GM12874 (cell line): ENCODE data around the gene AQP5.

Experiments used
- TF ChIP-seq, protein P1 (sequence below): IDR thresholded peaks from 2 replicates; pipeline ENCODE4 v1.5.1; 2011; ENCODE audit warnings: low read depth, mild to moderate bottlenecking, control low read depth, low read length, moderate library complexity; ENCODE audit not compliant: insufficient read depth

The AQP5 gene

DNA sequence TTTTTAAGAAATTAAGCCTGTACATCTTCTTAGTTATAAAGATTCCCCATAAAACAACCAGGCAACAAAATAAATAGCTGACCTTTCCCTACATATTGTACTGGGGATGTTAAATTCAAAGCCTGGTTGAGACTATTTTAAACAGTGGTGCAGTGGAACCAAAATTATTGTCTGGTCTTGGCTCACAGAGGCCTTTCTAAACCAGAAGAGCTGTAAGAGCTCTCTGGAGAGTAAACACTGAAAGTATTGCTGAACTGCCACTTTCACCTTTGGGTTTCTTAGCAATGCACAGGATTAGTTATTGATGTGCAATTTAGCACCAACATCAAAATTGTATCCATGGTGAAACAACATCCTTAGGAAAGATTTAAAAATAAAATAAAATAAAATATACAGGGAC lies 43.0 kb downstream of the AQP5 start:
- TF ChIP-seq, protein P1, sequence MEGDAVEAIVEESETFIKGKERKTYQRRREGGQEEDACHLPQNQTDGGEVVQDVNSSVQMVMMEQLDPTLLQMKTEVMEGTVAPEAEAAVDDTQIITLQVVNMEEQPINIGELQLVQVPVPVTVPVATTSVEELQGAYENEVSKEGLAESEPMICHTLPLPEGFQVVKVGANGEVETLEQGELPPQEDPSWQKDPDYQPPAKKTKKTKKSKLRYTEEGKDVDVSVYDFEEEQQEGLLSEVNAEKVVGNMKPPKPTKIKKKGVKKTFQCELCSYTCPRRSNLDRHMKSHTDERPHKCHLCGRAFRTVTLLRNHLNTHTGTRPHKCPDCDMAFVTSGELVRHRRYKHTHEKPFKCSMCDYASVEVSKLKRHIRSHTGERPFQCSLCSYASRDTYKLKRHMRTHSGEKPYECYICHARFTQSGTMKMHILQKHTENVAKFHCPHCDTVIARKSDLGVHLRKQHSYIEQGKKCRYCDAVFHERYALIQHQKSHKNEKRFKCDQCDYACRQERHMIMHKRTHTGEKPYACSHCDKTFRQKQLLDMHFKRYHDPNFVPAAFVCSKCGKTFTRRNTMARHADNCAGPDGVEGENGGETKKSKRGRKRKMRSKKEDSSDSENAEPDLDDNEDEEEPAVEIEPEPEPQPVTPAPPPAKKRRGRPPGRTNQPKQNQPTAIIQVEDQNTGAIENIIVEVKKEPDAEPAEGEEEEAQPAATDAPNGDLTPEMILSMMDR: no peak

DNA sequence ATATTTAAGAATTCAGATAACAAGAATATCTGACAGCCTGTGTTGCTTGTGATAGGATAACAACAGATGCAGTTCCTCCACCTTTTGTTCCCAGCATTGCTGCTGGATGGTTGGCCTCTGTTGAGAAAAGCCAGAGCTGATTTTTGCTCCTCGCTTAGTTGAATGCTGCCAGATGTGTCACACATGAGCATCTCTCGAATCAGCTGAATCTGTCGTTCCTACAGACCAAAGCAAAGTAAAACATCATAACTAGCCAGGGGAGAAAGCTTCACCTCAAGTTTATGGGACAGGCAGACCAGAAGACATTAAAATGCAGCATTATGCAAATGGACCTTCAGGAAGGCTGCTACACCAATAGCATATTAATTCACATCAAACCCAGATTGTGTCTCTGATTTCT lies 43.5 kb downstream of the AQP5 start:
- TF ChIP-seq, protein P1: no peak

DNA sequence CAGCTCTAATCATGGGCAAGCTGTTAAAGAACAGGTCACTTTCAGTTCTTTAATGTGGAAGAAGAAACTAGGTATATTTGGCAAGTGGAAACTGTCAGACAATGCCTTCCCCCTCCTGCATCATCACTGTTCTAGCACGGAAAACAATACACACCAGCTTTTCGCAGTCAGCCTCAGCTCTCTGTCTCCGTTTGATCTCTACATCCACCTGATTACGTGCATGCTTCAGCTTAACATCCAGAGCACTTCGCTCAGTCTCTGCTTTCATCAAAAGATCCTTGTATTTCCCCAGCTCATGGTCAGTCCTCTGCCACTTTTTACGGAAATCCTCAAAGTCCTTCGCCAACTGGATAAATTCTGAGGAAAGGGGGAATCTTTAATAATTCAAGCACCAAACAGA lies 44.6 kb downstream of the AQP5 start:
- TF ChIP-seq, protein P1: no peak

DNA sequence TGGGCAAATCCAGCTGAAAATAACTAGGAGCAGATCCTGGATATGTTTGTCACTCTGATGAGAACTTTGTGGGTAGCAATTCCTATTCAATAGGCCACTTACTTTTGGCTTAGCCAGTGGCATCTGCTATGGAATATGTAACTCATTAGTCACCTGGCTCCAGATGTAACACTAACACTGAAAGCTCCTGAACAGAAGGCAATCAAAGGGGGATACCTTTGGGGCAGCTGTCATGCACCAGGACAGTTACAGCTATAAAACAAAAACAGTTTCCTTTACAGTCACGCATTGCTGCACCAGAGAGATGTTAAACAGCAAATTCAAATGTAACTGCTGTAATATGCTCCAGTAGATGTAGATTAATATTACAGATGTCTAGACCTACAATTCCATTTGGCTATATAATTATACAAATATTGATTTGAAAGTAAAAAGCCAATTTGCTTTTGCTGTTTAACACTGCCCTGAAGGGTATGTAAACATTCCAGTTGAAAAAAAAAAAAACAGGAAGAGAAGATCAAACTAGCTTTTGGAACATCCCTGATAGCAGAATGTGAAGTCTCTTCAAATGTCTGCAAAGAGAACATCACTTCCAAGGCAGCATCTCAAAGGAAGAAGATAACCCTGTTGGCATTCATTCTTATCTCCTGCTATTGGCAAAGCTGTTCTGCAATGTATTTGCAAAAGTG lies 45.2 kb downstream of the AQP5 start:
- TF ChIP-seq, protein P1: no peak

DNA sequence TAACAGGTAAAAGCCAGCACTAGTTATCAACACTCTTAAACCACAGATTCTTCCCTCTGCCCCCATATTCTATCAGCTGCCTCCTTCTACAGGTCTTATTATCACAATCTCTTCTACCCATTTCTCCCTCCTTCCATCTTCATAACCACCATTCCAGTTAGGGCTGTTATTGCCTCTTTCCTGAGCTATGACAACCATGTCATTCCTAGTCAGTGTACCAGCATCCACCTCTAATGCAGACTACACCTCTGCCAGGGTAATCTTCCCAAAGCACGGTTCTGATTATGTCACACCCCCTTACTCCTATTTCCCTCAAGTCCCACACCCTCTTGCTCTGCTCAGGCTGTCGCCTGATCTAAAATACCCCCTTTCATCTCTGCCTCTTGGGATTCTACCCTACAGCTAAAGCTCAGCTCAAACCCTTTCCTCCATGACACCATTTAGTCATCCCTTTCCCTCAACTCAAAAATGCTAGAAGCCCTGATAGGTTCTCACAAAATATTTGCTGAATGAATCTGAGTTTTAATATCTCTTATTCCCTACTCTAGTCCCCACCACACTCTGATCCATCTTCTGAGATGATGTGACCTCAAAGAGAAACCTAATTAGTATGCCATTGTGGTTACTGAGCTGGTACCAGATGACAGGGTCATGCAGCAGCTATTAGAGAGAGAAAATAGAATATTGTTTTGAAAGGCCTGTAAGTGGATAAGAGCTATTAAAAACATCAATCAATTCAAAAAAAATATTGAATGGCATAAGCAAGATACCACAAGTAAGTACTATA lies 51.9 kb downstream of the AQP5 start:
- TF ChIP-seq, protein P1: no peak

DNA sequence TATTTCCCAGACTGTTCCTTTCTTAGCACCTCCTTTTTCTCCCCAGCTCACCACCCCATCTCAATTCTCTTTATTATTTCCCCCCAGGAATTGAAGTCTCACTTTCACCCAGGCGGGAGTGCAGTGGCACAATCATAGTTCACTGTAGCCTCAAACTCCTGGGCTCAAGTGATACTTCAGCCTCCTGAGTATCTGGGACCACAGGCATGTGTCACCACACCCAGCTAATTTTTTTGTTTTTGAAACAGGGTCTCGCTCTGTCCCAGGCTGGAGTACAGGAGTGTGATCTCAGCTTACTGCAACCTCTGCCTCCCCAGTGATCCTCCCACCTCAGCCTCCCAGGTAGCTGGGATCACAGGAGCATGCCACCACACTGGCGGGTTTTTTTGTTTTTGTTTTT lies 52.7 kb downstream of the AQP5 start:
- TF ChIP-seq, protein P1: no peak
